Spleen (tissue), 7 donors: Measurements from ENCODE around the gene FASN.

Experiments used
- CTCF ChIP-seq, 11 experiments: fragments of 200-600 bp in 7 of 11; fragments of 450-650 bp in 4 of 11; sonication (generic) in 4 of 11; IDR thresholded peaks in 8 of 11; conservative IDR thresholded peaks in 3 of 11; 1 replicate in 7 of 11; 2 replicates in 4 of 11; pipeline versions ENCODE4 v1.4.0 to v1.8.0; 2016 to 2021; ENCODE audit warnings: antibody characterized with exemption in 11 of 11, inconsistent platforms in 4 of 11, mild to moderate bottlenecking in 1 of 11
- POLR2A ChIP-seq, 3 donors: fragments of 450-650 bp; IDR thresholded peaks; one replicate each; pipeline ENCODE4 v1.5.1; 2017; ENCODE audit warnings: antibody characterized with exemption in 3 of 3, mild to moderate bottlenecking in 1 of 3
- donor health status: DM: no; HTN: no; CAD: no; lungs with moderate emphysema.
- donor health status: DM: no; HTN: no; CAD: no.
- donor health status: DM: no; HTN: no; CAD: no.

- TF ChIP-seq CTCF (IDR thresholded peaks at IDR 0.05 in 8 of 11, conservative IDR thresholded peaks at IDR 0.05 in 3 of 11) (no peak), POLR2A (IDR thresholded peaks at IDR 0.05) (no peak)
These were observed 32.8 kb downstream of the FASN start for GRCh38 chr17:82065193-82065637.
